Effector CD4-positive, alpha-beta T cell (primary cell): ENCODE data around the gene FAM90A26.
"Not testable (repeated sequence)": the region's sequence is repeated elsewhere in the genome, so short reads cannot be mapped to it uniquely, and the experiment has no call there.

Experiments
- DNase-seq: peaks from one replicate; pipeline ENCODE4 v3.0.0-alpha.2; 2020

FAM90A26 gene

GRCh38 chr4:9160046-9160445, 10.2 kb upstream of the FAM90A26 start:
- DNase-seq, result not testable (repeated sequence)

GRCh38 chr4:9165990-9166389, 4.2 kb upstream of the FAM90A26 start:
- peak; percentile 52 for DNase-seq

DNA sequence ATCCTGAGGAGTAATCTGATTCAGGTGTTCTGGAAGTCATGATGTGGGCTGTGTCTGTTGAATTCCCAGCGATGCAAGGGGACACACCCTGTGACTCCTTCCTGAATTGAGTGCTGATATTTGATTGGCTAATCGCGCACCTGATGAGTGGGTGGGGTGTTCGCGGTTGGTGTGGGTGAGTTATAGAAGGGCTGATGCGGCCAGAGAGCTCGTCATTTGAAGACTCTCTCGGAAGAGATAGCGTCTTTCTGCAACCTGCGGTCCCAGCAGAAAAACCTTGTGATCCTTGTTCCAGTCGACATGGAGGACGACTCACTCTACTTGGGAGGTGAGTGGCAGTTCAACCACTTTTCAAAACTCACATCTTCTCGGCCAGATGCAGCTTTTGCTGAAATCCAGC, 40.1 kb downstream of the FAM90A26 start, which contains the start of gene USP17L10:
USP17L10 (plus strand) TSS at position 301 of the 400 bp plus-strand sequence; CDS start at position 301, 0 bp downstream.
- DNase-seq, result not testable (repeated sequence)

GRCh38 chr4:9214701-9215100, 44.5 kb downstream of the FAM90A26 start:
- DNase-seq, result not testable (repeated sequence)

DNA sequence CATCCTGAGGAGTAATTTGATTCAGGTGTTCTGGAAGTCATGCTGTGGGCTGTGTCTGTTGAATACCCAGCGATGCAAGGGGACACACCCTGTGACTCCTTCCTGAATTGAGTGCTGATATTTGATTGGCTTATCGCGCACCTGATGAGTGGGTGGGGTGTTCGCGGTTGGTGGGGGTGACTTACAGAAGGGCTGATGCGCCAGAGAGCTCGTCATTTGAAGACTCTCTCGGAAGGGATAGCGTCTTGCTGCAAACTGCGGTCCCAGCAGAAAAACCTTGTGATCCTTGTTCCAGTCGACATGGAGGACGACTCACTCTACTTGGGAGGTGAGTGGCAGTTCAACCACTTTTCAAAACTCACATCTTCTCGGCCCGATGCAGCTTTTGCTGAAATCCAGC, 44.9 kb downstream of the FAM90A26 start, which contains the start of gene USP17L11:
USP17L11 (plus strand) TSS at position 301 of the 400 bp plus-strand sequence; CDS start at position 301, 0 bp downstream.
- not testable (repeated sequence) for DNase-seq

- not testable (repeated sequence) for DNase-seq
Measured at GRCh38 chr4:9219852-9220251, 49.6 kb downstream of the FAM90A26 start, which contains the start of gene USP17L12. Gene USP17L12, plus strand, starts transcription at chr4:9220152. Its CDS starts 0 bp downstream, at chr4:9220152.

DNA sequence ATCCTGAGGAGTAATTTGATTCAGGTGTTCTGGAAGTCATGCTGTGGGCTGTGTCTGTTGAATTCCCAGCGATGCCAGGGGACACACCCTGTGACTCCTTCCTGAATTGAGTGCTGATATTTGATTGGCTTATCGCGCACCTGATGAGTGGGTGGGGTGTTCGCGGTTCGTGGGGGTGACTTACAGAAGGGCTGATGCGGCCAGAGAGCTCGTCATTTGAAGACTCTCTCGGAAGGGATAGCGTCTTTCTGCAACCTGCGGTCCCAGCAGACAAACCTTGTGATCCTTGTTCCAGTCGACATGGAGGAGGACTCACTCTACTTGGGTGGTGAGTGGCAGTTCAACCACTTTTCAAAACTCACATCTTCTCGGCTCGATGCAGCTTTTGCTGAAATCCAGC, 54.4 kb downstream of the FAM90A26 start, which contains the start of gene USP17L13:
USP17L13 (plus strand) TSS at position 301 of the 400 bp plus-strand sequence; CDS start at position 301, 0 bp downstream.
- not testable (repeated sequence) for DNase-seq
